NCI-H748 treated with DMSO at 0.1 percent for 48 hours (cell line): ENCODE data around the gene OXCT2.

ENCODE experiments used
- DNase-seq: peaks from one replicate; lab custom pipeline; 2025; lab: John Stamatoyannopoulos, UW

The OXCT2 gene

GRCh38 chr1:39762550-39763540, 8.3 kb downstream of the OXCT2 start:
- no peak for DNase-seq

GRCh38 chr1:39761557-39762260, 9.4 kb downstream of the OXCT2 start:
- DNase-seq: no peak

GRCh38 chr1:39761016-39761415, 10.1 kb downstream of the OXCT2 start:
- no peak for DNase-seq

GRCh38 chr1:39760074-39761008, 10.8 kb downstream of the OXCT2 start:
- no peak for DNase-seq

GRCh38 chr1:39759436-39759726, 11.8 kb downstream of the OXCT2 start:
- no peak for DNase-seq

- no peak for DNase-seq
Observed at GRCh38 chr1:39758556-39759435, 12.4 kb downstream of the OXCT2 start.

- DNase-seq: no peak
Observed at GRCh38 chr1:39757501-39757900, 13.6 kb downstream of the OXCT2 start.

GRCh38 chr1:39755965-39756659, 15.0 kb downstream of the OXCT2 start:
- no peak for DNase-seq

GRCh38 chr1:39754906-39755504, 16.1 kb downstream of the OXCT2 start:
- DNase-seq: no peak

- DNase-seq: no peak
Observed at GRCh38 chr1:39754026-39754570, 17.1 kb downstream of the OXCT2 start.

GRCh38 chr1:39753132-39754025, 17.8 kb downstream of the OXCT2 start:
- no peak for DNase-seq

- no peak for DNase-seq
Observed at GRCh38 chr1:39752703-39753102, 18.4 kb downstream of the OXCT2 start.

- DNase-seq: no peak
Observed at GRCh38 chr1:39751595-39751994, 19.6 kb downstream of the OXCT2 start.

- DNase-seq: no peak
Observed at GRCh38 chr1:39745016-39745670, 26.0 kb downstream of the OXCT2 start.

GRCh38 chr1:39738622-39739366, 32.4 kb downstream of the OXCT2 start, which contains the start of gene PPIE:
Gene PPIE, plus strand, starts transcription at chr1:39738882. Its CDS starts 19 bp downstream, at chr1:39738901.
- peak; percentile 100 for DNase-seq

GRCh38 chr1:39737546-39738169, 33.5 kb downstream of the OXCT2 start:
- no peak for DNase-seq

- DNase-seq: no peak
Observed at GRCh38 chr1:39735731-39736130, 35.4 kb downstream of the OXCT2 start.
